DND-41 (cell line): ENCODE data around the gene LMO7.

Experiments used
- ATAC-seq: fragments of 200-7000 bp; cut with Tn5 transposase; 3 replicates; pipeline ENCODE4 v1.9.1; 2021; ENCODE audit warnings: low read depth; ENCODE audit not compliant: insufficient read depth
- DNase-seq: peaks from one replicate; pipeline ENCODE4 v3.0.0-alpha.2; 2020
- H2AFZ ChIP-seq: 2 replicates; pipeline ENCODE4 v1.6.0; 2012; ENCODE audit warnings: low read depth, low read length
- H3K27ac ChIP-seq: 2 replicates; pipeline ENCODE4 v1.5.1; 2012; ENCODE audit warnings: low read length, inconsistent platforms
- H3K27me3 ChIP-seq: fragments of 200-600 bp; sonication (generic); 2 replicates; pipeline ENCODE4 v1.6.0; 2012; ENCODE audit warnings: low read length, mild to moderate bottlenecking, inconsistent platforms; ENCODE audit not compliant: insufficient read depth, poor library complexity
- H3K36me3 ChIP-seq: 2 replicates; pipeline ENCODE4 v1.5.1; 2012; ENCODE audit warnings: low read length, inconsistent platforms; ENCODE audit not compliant: insufficient read depth
- H3K4me1 ChIP-seq: 2 replicates; pipeline ENCODE4 v1.5.1; 2012; ENCODE audit warnings: mild to moderate bottlenecking, low read length; ENCODE audit not compliant: insufficient read depth
- H3K4me2 ChIP-seq: 2 replicates; pipeline ENCODE4 v1.6.0; 2012; ENCODE audit warnings: mild to moderate bottlenecking, moderate library complexity, low read length, inconsistent platforms; ENCODE audit not compliant: insufficient read depth
- H3K4me3 ChIP-seq, 2 experiments: fragments of 200-600 bp in 1 of 2; shearing (Covaris generic) in 1 of 2; 2 replicates each; pipeline ENCODE4 v1.5.1; 2012 to 2016; ENCODE audit warnings: inconsistent platforms in 2 of 2, low read length in 2 of 2, mild to moderate bottlenecking in 2 of 2, low read depth in 1 of 2, moderate library complexity in 1 of 2
- H3K79me2 ChIP-seq: 2 replicates; pipeline ENCODE4 v1.6.0; 2012; ENCODE audit warnings: low read length, inconsistent platforms; ENCODE audit not compliant: insufficient read depth
- H3K9ac ChIP-seq: 2 replicates; pipeline ENCODE4 v1.6.0; 2012; ENCODE audit warnings: low read depth, mild to moderate bottlenecking, inconsistent platforms, low read length, moderate library complexity
- H3K9me3 ChIP-seq: 2 replicates; pipeline ENCODE4 v1.5.1; 2012; ENCODE audit warnings: low read length, moderate library complexity, mild to moderate bottlenecking, inconsistent platforms; ENCODE audit not compliant: insufficient read depth, severe bottlenecking
- H4K20me1 ChIP-seq: 2 replicates; pipeline ENCODE4 v1.6.0; 2012; ENCODE audit warnings: low read length; ENCODE audit not compliant: insufficient read depth
- EZH2 ChIP-seq: IDR thresholded peaks from 3 replicates; pipeline ENCODE4 v1.6.1; 2012; ENCODE audit warnings: borderline replicate concordance, low read depth, mild to moderate bottlenecking, moderate library complexity, low read length, inconsistent platforms; ENCODE audit not compliant: severe bottlenecking
- TF ChIP-seq, protein P1 (sequence below): IDR thresholded peaks from 2 replicates; pipeline ENCODE4 v1.5.1; 2012; ENCODE audit warnings: borderline replicate concordance, low read length, moderate library complexity, mild to moderate bottlenecking; ENCODE audit not compliant: poor library complexity, severe bottlenecking; ENCODE audit errors: extremely low read depth

LMO7 gene

DNA sequence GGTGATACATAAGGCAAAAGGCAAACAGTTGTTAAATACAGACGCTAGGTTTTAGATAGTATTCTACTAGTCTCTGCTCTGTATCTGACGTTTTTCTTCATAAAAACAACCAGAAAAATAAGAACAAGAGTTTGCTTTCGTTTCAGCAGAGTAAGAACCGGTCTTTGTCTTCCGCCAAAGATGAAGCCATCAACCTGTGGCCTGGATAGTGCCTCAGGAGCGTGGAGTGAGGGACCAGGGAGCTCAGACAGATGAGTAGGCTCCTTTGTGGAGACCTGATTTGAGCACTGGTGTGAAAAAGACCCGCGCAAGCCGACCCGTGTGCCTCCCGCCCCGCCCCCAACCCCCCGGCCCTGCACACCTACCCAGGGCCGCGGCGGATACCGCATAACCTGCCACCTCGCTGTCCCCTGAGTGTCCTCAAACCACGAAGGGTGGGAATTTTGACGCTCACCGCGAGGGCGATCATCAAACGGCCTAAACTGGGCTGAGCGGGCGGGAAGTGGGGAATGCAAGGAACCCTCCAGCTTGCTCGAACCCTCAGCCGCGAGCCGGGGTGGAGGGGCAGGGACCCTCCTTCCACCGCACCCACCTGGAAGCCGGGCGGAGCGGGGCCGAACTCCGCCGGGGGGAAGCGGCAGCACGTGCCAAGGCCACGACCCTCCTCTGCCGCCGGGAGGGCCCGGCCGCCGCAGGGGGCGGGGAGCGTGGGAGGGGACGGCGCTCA lies 866 bp upstream of the LMO7 start:
- Histone ChIP-seq H3K27ac (no peak overlapping the region), H3K27me3 (no peaks in the 10 kb centered on the region), H4K20me1 (no peaks in the 10 kb centered on the region), H3K4me2 (0 out of 2 replicates have a peak overlapping the region, but pooled peaks have one; percentile 67), H3K4me3 (no peak overlapping the region), H3K36me3 (no peaks in the 10 kb centered on the region), H3K9ac (no peak overlapping the region), H2AFZ (no peak overlapping the region), H3K4me1 (peaks cover 14% of the 10 kb centered on the region), H3K9me3 (no peaks in the 10 kb centered on the region), H3K79me2 (no peaks in the 10 kb centered on the region)
- ATAC-seq (no peak), DNase-seq (no peak)
- TF ChIP-seq EZH2, result no peak
- TF ChIP-seq, protein P1, sequence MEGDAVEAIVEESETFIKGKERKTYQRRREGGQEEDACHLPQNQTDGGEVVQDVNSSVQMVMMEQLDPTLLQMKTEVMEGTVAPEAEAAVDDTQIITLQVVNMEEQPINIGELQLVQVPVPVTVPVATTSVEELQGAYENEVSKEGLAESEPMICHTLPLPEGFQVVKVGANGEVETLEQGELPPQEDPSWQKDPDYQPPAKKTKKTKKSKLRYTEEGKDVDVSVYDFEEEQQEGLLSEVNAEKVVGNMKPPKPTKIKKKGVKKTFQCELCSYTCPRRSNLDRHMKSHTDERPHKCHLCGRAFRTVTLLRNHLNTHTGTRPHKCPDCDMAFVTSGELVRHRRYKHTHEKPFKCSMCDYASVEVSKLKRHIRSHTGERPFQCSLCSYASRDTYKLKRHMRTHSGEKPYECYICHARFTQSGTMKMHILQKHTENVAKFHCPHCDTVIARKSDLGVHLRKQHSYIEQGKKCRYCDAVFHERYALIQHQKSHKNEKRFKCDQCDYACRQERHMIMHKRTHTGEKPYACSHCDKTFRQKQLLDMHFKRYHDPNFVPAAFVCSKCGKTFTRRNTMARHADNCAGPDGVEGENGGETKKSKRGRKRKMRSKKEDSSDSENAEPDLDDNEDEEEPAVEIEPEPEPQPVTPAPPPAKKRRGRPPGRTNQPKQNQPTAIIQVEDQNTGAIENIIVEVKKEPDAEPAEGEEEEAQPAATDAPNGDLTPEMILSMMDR, result no peak

DNA sequence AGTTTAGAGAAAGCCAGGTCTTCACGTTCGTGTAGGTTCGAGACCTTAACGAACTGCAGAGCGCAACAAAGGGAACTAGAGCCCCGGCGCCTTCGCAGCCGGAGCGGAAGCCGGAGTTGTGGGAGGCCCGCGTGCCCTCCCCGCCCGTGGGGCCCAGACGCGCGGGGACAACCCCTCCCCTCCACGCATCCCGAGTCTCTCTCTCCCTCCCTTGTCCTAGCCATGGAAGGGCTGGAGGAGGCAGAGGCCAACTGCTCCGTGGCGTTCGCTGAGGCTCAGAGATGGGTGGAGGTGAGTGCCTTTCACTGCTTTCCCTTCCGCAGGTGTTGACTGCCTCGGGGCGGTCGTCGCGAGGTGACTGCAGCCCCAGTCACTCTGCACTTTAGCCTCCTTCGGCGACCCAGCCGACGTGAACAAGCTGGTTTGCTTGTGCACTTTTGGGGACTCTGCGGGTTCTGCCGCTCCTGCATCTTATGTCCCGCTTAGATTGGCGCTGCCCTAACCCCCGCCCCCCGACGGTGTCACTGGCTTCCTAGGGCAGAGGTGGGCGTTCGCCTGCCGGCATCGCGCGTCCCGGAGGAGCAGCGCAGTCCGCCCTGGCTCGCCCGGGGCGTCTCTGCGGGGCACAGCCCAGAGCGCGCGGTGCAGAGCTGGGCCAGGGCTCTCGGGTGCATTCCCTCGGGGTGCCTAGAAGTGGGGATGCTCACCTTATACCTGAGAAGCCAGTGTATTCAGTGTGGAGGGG lies 478 bp downstream of the LMO7 start:
- Histone ChIP-seq H3K4me3 (peak overlapping the region in 1 of 2 experiments; percentile 59; a peak in 2 of 4 replicates), H2AFZ (peak overlapping the region; percentile 54), H3K27me3 (no peaks in the 10 kb centered on the region), H3K79me2 (no peaks in the 10 kb centered on the region), H3K4me1 (peaks cover 14% of the 10 kb centered on the region), H3K36me3 (no peaks in the 10 kb centered on the region), H4K20me1 (no peaks in the 10 kb centered on the region), H3K9ac (peak overlapping the region; percentile 45), H3K4me2 (peak overlapping the region; percentile 67), H3K9me3 (no peaks in the 10 kb centered on the region), H3K27ac (peak overlapping the region; percentile 38; the same call in 1 of the 2 replicates)
- ATAC-seq (peak; percentile 77), DNase-seq (no peak)
- TF ChIP-seq EZH2, result no peak
- TF ChIP-seq, protein P1, result no peak

DNA sequence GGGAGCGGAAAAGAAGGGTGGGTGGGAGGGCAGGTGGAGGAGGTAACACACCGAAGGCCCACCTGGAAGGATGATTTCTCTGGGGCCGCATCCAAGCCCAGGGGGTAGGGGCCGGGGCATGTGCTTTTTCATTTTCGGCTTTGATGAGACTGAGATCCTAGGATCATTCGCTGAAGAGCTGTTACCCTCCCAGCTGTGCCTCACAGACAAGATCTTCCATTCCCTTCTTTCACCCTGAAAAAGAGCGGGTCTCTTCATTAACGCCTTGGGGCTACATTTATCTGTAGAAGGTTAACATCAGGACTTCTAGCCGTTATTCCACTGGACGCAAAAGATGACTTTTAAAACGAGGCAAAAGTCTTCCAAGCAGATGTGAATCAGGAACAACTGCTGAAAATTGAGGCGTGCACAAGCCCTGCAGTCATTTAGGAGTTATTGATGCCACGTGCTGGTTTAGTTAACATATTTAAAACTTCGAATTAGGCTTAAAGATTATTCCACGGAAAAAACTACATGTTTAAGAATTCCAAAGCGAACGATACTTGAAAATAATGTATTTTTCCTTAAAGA lies 1.1 kb downstream of the LMO7 start:
- H3K9ac ChIP-seq, result no peak overlapping the region; the same call in 1 of the 2 replicates
- H3K4me1 ChIP-seq, result peaks cover 14% of the 10 kb centered on the region
- no peak overlapping the region; a peak in 1 of 4 replicates for H3K4me3 ChIP-seq
- H3K4me2 ChIP-seq, result peak overlapping the region; percentile 67
- ATAC-seq (no peak), DNase-seq (no peak)
- H3K27ac ChIP-seq, result no peak overlapping the region
- no peaks in the 10 kb centered on the region for H3K79me2 ChIP-seq
- H2AFZ ChIP-seq, result no peak overlapping the region
- H3K9me3 ChIP-seq, result no peaks in the 10 kb centered on the region
- H3K27me3 ChIP-seq, result no peaks in the 10 kb centered on the region
- H4K20me1 ChIP-seq, result no peaks in the 10 kb centered on the region
- no peaks in the 10 kb centered on the region for H3K36me3 ChIP-seq
- TF ChIP-seq, protein P1, result no peak
- TF ChIP-seq EZH2, result no peak
